ENCODE data around the gene ADGRV1.

ADGRV1 gene

GRCh38 chr5:90740244-90740799 lies 181.7 kb downstream of the ADGRV1 start:
- Histone ChIP-seq H3K4me3 (ENCODE audit: insufficient read depth, low read length, poor library complexity, severe bottlenecking) (no peak overlapping the region), H3F3A (ENCODE audit: insufficient read depth) (no peaks in the 10 kb centered on the region), H3K9ac (ENCODE audit: low read length) (no peak overlapping the region), H3K4me2 (ENCODE audit: low read depth, low read length, poor library complexity, severe bottlenecking) (no peak overlapping the region), H2AFZ (ENCODE audit: low read depth, low read length, severe bottlenecking) (no peak overlapping the region), H4K20me1 (ENCODE audit: low read depth, low read length) (no peaks in the 10 kb centered on the region), H3K27me3 (ENCODE audit: low read length) (0 out of 2 replicates have a peak, but pooled peaks cover 4% of the 10 kb centered on the region), H3K36me3 (ENCODE audit: low read length) (no peaks in the 10 kb centered on the region), H3K9me3 (ENCODE audit: insufficient read depth, low read length) (no peaks in the 10 kb centered on the region), H3K79me2 (ENCODE audit: insufficient read depth, low read length) (no peaks in the 10 kb centered on the region), H3K9me2 (replicated peaks; ENCODE audit: insufficient read depth, low read length) (no peaks in the 10 kb centered on the region), H3K27ac (ENCODE audit: low read depth, low read length) (no peak overlapping the region)
- no peak for TF ChIP-seq EZH2phosphoT487 (conservative IDR thresholded peaks at IDR 0.05; ENCODE audit: low read length)
- TF ChIP-seq CTCF (IDR thresholded peaks at IDR 0.05; ENCODE audit: insufficient read depth, low read length, poor library complexity, severe bottlenecking): no peak

GRCh38 chr5:90741022-90741564 lies 182.5 kb downstream of the ADGRV1 start:
- Histone ChIP-seq H3K9me3 (ENCODE audit: insufficient read depth, low read length) (no peaks in the 10 kb centered on the region), H3K4me2 (ENCODE audit: low read depth, low read length, poor library complexity, severe bottlenecking) (no peak overlapping the region), H3K4me3 (ENCODE audit: insufficient read depth, low read length, poor library complexity, severe bottlenecking) (no peak overlapping the region), H4K20me1 (ENCODE audit: low read depth, low read length) (no peaks in the 10 kb centered on the region), H3K79me2 (ENCODE audit: insufficient read depth, low read length) (no peaks in the 10 kb centered on the region), H3F3A (ENCODE audit: insufficient read depth) (no peaks in the 10 kb centered on the region), H3K27ac (ENCODE audit: low read depth, low read length) (no peak overlapping the region), H2AFZ (ENCODE audit: low read depth, low read length, severe bottlenecking) (no peak overlapping the region), H3K27me3 (ENCODE audit: low read length) (0 out of 2 replicates have a peak, but pooled peaks cover 4% of the 10 kb centered on the region), H3K9ac (ENCODE audit: low read length) (no peak overlapping the region), H3K36me3 (ENCODE audit: low read length) (no peaks in the 10 kb centered on the region), H3K9me2 (replicated peaks; ENCODE audit: insufficient read depth, low read length) (no peaks in the 10 kb centered on the region)
- TF ChIP-seq EZH2phosphoT487 (conservative IDR thresholded peaks at IDR 0.05; ENCODE audit: low read length): no peak
- no peak for TF ChIP-seq CTCF (IDR thresholded peaks at IDR 0.05; ENCODE audit: insufficient read depth, low read length, poor library complexity, severe bottlenecking)

- TF ChIP-seq CTCF (IDR thresholded peaks at IDR 0.05; ENCODE audit: insufficient read depth, low read length, poor library complexity, severe bottlenecking): no peak
- no peak for TF ChIP-seq EZH2phosphoT487 (conservative IDR thresholded peaks at IDR 0.05; ENCODE audit: low read length)
- Histone ChIP-seq H3K9me3 (ENCODE audit: insufficient read depth, low read length) (no peaks in the 10 kb centered on the region), H3K79me2 (ENCODE audit: insufficient read depth, low read length) (no peaks in the 10 kb centered on the region), H2AFZ (ENCODE audit: low read depth, low read length, severe bottlenecking) (no peak overlapping the region), H3F3A (ENCODE audit: insufficient read depth) (no peaks in the 10 kb centered on the region), H4K20me1 (ENCODE audit: low read depth, low read length) (no peaks in the 10 kb centered on the region), H3K27ac (ENCODE audit: low read depth, low read length) (no peak overlapping the region), H3K4me2 (ENCODE audit: low read depth, low read length, poor library complexity, severe bottlenecking) (no peak overlapping the region), H3K27me3 (ENCODE audit: low read length) (no peaks in the 10 kb centered on the region), H3K36me3 (ENCODE audit: low read length) (no peaks in the 10 kb centered on the region), H3K9ac (ENCODE audit: low read length) (no peak overlapping the region), H3K4me3 (ENCODE audit: insufficient read depth, low read length, poor library complexity, severe bottlenecking) (no peak overlapping the region), H3K9me2 (replicated peaks; ENCODE audit: insufficient read depth, low read length) (no peaks in the 10 kb centered on the region)
Measured at GRCh38 chr5:90746119-90746518, 187.5 kb downstream of the ADGRV1 start.

Data from SU-DHL-6 (cell line).